Loucy (cell line): ENCODE results near the gene SPCS1.

ENCODE experiments used
- H2AFZ ChIP-seq: fragments of 200-600 bp; sonication (generic); 2 replicates; pipeline ENCODE4 v1.6.0; 2016; ENCODE audit warnings: antibody characterized with exemption, mild to moderate bottlenecking, low read length, moderate library complexity
- H3F3A ChIP-seq: fragments of 200-600 bp; 2 replicates; pipeline ENCODE4 v1.6.0; 2016; ENCODE audit warnings: antibody characterized with exemption, low read depth, mild to moderate bottlenecking
- H3K27me3 ChIP-seq: fragments of 200-600 bp; sonication (generic); 2 replicates; pipeline ENCODE4 v1.6.1; 2014; ENCODE audit warnings: low read length, mild to moderate bottlenecking; ENCODE audit not compliant: insufficient read depth, poor library complexity, severe bottlenecking
- H3K36me3 ChIP-seq: fragments of 200-600 bp; sonication (generic); 2 replicates; pipeline ENCODE4 v1.6.1; 2016; ENCODE audit warnings: low read length; ENCODE audit not compliant: insufficient read depth
- H3K4me1 ChIP-seq: fragments of 200-600 bp; sonication (generic); 2 replicates; pipeline ENCODE4 v1.5.1; 2014; ENCODE audit warnings: low read length, mild to moderate bottlenecking; ENCODE audit not compliant: insufficient read depth, poor library complexity, severe bottlenecking
- H3K4me2 ChIP-seq: fragments of 200-600 bp; sonication (generic); 2 replicates; pipeline ENCODE4 v1.6.0; 2014; ENCODE audit warnings: antibody characterized with exemption, low read length, low read depth, mild to moderate bottlenecking; ENCODE audit not compliant: poor library complexity, severe bottlenecking
- H3K4me3 ChIP-seq: fragments of 200-600 bp; sonication (generic); 2 replicates; pipeline ENCODE4 v1.5.1; 2014; ENCODE audit warnings: low read length, mild to moderate bottlenecking, mixed read lengths; ENCODE audit not compliant: poor library complexity, severe bottlenecking
- H3K79me2 ChIP-seq: fragments of 200-600 bp; sonication (generic); 2 replicates; pipeline ENCODE4 v1.6.1; 2014; ENCODE audit warnings: low read length; ENCODE audit not compliant: insufficient read depth
- H3K9ac ChIP-seq: fragments of 200-600 bp; sonication (generic); 2 replicates; pipeline ENCODE4 v1.6.0; 2014; ENCODE audit warnings: mild to moderate bottlenecking, low read depth, low read length, moderate library complexity; ENCODE audit not compliant: poor library complexity, severe bottlenecking
- H3K9me2 ChIP-seq: fragments of 200-600 bp; sonication (generic); replicated peaks from 2 replicates; pipeline ENCODE4 v1.6.1; 2016; ENCODE audit warnings: low read depth, low read length, mixed read lengths
- H3K9me3 ChIP-seq: fragments of 200-600 bp; sonication (generic); 2 replicates; pipeline ENCODE4 v1.6.1; 2014; ENCODE audit warnings: mild to moderate bottlenecking, antibody characterized with exemption, low read length, low read depth; ENCODE audit not compliant: insufficient read depth
- H4K20me1 ChIP-seq: fragments of 200-600 bp; sonication (generic); 2 replicates; pipeline ENCODE4 v1.6.0; 2014; ENCODE audit warnings: antibody characterized with exemption, low read length, mild to moderate bottlenecking; ENCODE audit not compliant: insufficient read depth, poor library complexity, severe bottlenecking
- CTCF ChIP-seq: fragments of 200-600 bp; sonication (generic); conservative IDR thresholded peaks from 2 replicates; pipeline ENCODE4 v1.5.1; 2014; ENCODE audit warnings: mild to moderate bottlenecking, antibody characterized with exemption, low read length
- EZH2phosphoT487 ChIP-seq: fragments of 200-600 bp; IDR thresholded peaks from 2 replicates; pipeline ENCODE4 v1.6.1; 2018; ENCODE audit warnings: antibody characterized with exemption, mild to moderate bottlenecking, moderate library complexity, borderline replicate concordance

The SPCS1 gene

GRCh38 chr3:52694528-52695189 is 11.2 kb upstream of the SPCS1 start:
- TF ChIP-seq CTCF = no peak
- TF ChIP-seq EZH2phosphoT487 = no peak
- Histone ChIP-seq H3K79me2 (peaks cover 28% of the 10 kb centered on the region), H3K9me2 (no peaks in the 10 kb centered on the region), H3K36me3 (peaks cover 76% of the 10 kb centered on the region), H3K4me2 (no peak overlapping the region), H3K9me3 (no peaks in the 10 kb centered on the region), H3K4me3 (no peak overlapping the region), H3K9ac (no peak overlapping the region), H3F3A (peaks cover 3% of the 10 kb centered on the region; the same call in 1 of the 2 replicates), H3K27me3 (no peaks in the 10 kb centered on the region), H2AFZ (no peak overlapping the region), H3K4me1 (peaks cover 9% of the 10 kb centered on the region), H4K20me1 (peaks cover 35% of the 10 kb centered on the region)

GRCh38 chr3:52695798-52696671 is 9.9 kb upstream of the SPCS1 start:
- Histone ChIP-seq H3K9ac (no peak overlapping the region), H3F3A (peaks cover 3% of the 10 kb centered on the region; the same call in 1 of the 2 replicates), H3K27me3 (no peaks in the 10 kb centered on the region), H3K4me1 (peaks cover 4% of the 10 kb centered on the region), H3K4me3 (no peak overlapping the region), H3K9me2 (no peaks in the 10 kb centered on the region), H4K20me1 (peaks cover 27% of the 10 kb centered on the region), H3K9me3 (no peaks in the 10 kb centered on the region), H3K79me2 (peaks cover 17% of the 10 kb centered on the region), H2AFZ (no peak overlapping the region), H3K4me2 (no peak overlapping the region), H3K36me3 (peaks cover 64% of the 10 kb centered on the region; the same call in 1 of the 2 replicates)
- no peak for TF ChIP-seq CTCF
- TF ChIP-seq EZH2phosphoT487 = no peak

- Histone ChIP-seq H3F3A (peaks cover 3% of the 10 kb centered on the region; the same call in 1 of the 2 replicates), H3K9ac (no peak overlapping the region), H3K4me2 (no peak overlapping the region), H4K20me1 (peaks cover 19% of the 10 kb centered on the region), H3K4me3 (no peak overlapping the region), H3K9me2 (no peaks in the 10 kb centered on the region), H3K79me2 (peaks cover 11% of the 10 kb centered on the region; the same call in 1 of the 2 replicates), H3K9me3 (no peaks in the 10 kb centered on the region), H3K27me3 (no peaks in the 10 kb centered on the region), H2AFZ (no peak overlapping the region), H3K36me3 (peaks cover 58% of the 10 kb centered on the region; the same call in 1 of the 2 replicates), H3K4me1 (no peaks in the 10 kb centered on the region)
- TF ChIP-seq CTCF = no peak
- no peak for TF ChIP-seq EZH2phosphoT487
Observed at GRCh38 chr3:52696830-52697631, 8.9 kb upstream of the SPCS1 start.
